Tibial nerve (tissue), 4 donors: ENCODE data around the gene LRIT3.

Source experiments
- CTCF ChIP-seq, 5 experiments: fragments of 200-600 bp in 3 of 5; fragments of 450-650 bp in 2 of 5; sonication (generic) in 3 of 5; IDR thresholded peaks; one replicate each; pipeline ENCODE4 v1.5.1; 2016 to 2019; ENCODE audit warnings: antibody characterized with exemption in 5 of 5, mild to moderate bottlenecking in 3 of 5, moderate library complexity in 2 of 5
- EP300 ChIP-seq, 2 donors: sonication (generic); formaldehyde crosslinking; IDR thresholded peaks; one replicate each; pipeline ENCODE4 v1.6.1; 2017; ENCODE audit warnings: antibody characterized with exemption in 2 of 2, mild to moderate bottlenecking in 1 of 2
- POLR2A ChIP-seq, 2 donors: fragments of 450-650 bp; IDR thresholded peaks; one replicate each; pipeline ENCODE4 v1.6.1; 2017; ENCODE audit warnings: antibody characterized with exemption in 2 of 2, mild to moderate bottlenecking in 2 of 2, moderate library complexity in 2 of 2

GRCh38 chr4:109921384-109921808 lies 73.5 kb downstream of the LRIT3 start:
- TF ChIP-seq CTCF (IDR thresholded peaks at IDR 0.05) (no peak), EP300 (IDR thresholded peaks at IDR 0.05) (no peak), POLR2A (IDR thresholded peaks at IDR 0.05) (no peak)
